RWPE2 (cell line): Measurements from ENCODE around the gene GPR180.

Source experiments
- ATAC-seq: fragments of 200-7000 bp; cut with Tn5 transposase; 3 replicates; pipeline ENCODE4 v1.9.1; 2021; ENCODE audit warnings: low read depth
- DNase-seq: peaks from one replicate; pipeline ENCODE4 v3.0.0-alpha.2; 2020; ENCODE audit warnings: low spot score
- H3K27ac ChIP-seq: fragments of 450-650 bp; 2 replicates; pipeline ENCODE4 v1.5.1; 2017; ENCODE audit warnings: mild to moderate bottlenecking; ENCODE audit not compliant: poor library complexity, severe bottlenecking
- H3K27me3 ChIP-seq: fragments of 250-450 bp; sonication (Bioruptor Pico); 2 replicates; pipeline ENCODE4 v1.5.1; 2021; ENCODE audit warnings: mild to moderate bottlenecking, moderate library complexity; ENCODE audit not compliant: insufficient read depth, poor library complexity, severe bottlenecking
- H3K36me3 ChIP-seq: fragments of 250-450 bp; sonication (Bioruptor Pico); 2 replicates; pipeline ENCODE4 v1.5.1; 2020; ENCODE audit warnings: low read depth, mild to moderate bottlenecking, moderate library complexity
- H3K4me1 ChIP-seq: fragments of 250-450 bp; sonication (Bioruptor Pico); 2 replicates; pipeline ENCODE4 v1.5.1; 2021; ENCODE audit warnings: mild to moderate bottlenecking, moderate library complexity; ENCODE audit not compliant: insufficient read depth, poor library complexity, severe bottlenecking
- H3K4me3 ChIP-seq: fragments of 250-450 bp; sonication (Bioruptor Pico); 2 replicates; pipeline ENCODE4 v1.5.1; 2021; ENCODE audit warnings: mild to moderate bottlenecking, moderate library complexity; ENCODE audit not compliant: severe bottlenecking
- H3K9me3 ChIP-seq: fragments of 250-450 bp; sonication (Bioruptor Pico); 2 replicates; pipeline ENCODE4 v1.5.1; 2021; ENCODE audit warnings: mild to moderate bottlenecking, moderate library complexity; ENCODE audit not compliant: severe bottlenecking
- CTCF ChIP-seq: fragments of 450-650 bp; IDR thresholded peaks from one replicate; pipeline ENCODE4 v1.5.1; 2017; ENCODE audit warnings: mild to moderate bottlenecking, moderate library complexity; ENCODE audit not compliant: poor library complexity, severe bottlenecking

GPR180 gene

GRCh38 chr13:94557684-94558235, 43.9 kb upstream of the GPR180 start:
- TF ChIP-seq CTCF = no peak
- ATAC-seq (no peak), DNase-seq (no peak)
- H3K9me3 ChIP-seq = no peaks in the 10 kb centered on the region
- no peaks in the 10 kb centered on the region for H3K27me3 ChIP-seq
- no peak overlapping the region for H3K27ac ChIP-seq
- no peaks in the 10 kb centered on the region for H3K36me3 ChIP-seq
- no peaks in the 10 kb centered on the region for H3K4me1 ChIP-seq
- H3K4me3 ChIP-seq = no peak overlapping the region

- H3K36me3 ChIP-seq = no peaks in the 10 kb centered on the region
- no peak overlapping the region for H3K4me3 ChIP-seq
- no peaks in the 10 kb centered on the region for H3K4me1 ChIP-seq
- ATAC-seq (no peak), DNase-seq (no peak)
- H3K9me3 ChIP-seq = no peaks in the 10 kb centered on the region
- no peak for TF ChIP-seq CTCF
- no peak overlapping the region for H3K27ac ChIP-seq
- no peaks in the 10 kb centered on the region for H3K27me3 ChIP-seq
Observed at GRCh38 chr13:94558716-94559115, 42.9 kb upstream of the GPR180 start.

DNA sequence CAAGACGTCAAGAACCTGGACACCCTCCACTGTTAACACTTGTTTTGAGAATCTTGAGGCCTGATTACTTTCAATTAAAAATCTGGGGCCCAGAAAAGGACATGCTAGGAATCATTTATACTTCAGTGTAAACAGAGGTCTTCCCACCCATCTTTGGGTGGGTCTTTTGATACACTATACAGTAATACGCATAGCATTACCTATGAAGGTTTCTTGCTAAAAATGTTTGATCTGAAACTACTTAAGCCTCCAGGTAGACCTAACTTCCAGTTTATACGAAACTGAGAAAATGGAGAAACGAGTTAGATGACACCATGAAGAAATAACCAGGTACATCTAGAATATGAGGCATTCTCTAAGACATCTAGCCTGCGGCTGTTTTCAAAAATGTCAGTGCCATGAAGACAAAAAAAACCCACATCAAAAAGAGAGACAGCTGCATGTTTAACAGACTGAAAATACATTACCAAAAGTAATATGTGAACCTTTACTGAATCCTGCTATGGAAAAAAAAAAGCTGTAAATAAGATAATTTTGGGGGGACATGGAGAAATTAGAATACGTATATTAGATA, 42.3 kb upstream of the GPR180 start:
- Histone ChIP-seq H3K27ac (no peak overlapping the region), H3K27me3 (no peaks in the 10 kb centered on the region), H3K4me3 (no peak overlapping the region), H3K36me3 (no peaks in the 10 kb centered on the region), H3K9me3 (no peaks in the 10 kb centered on the region), H3K4me1 (no peaks in the 10 kb centered on the region)
- no peak for TF ChIP-seq CTCF
- DNase-seq (no peak), ATAC-seq (no peak)

- no peaks in the 10 kb centered on the region for H3K36me3 ChIP-seq
- no peak overlapping the region for H3K4me3 ChIP-seq
- H3K27me3 ChIP-seq = no peaks in the 10 kb centered on the region
- H3K9me3 ChIP-seq = no peaks in the 10 kb centered on the region
- DNase-seq (no peak), ATAC-seq (no peak)
- no peak overlapping the region for H3K27ac ChIP-seq
- no peaks in the 10 kb centered on the region for H3K4me1 ChIP-seq
- no peak for TF ChIP-seq CTCF
Observed at GRCh38 chr13:94560116-94560515, 41.5 kb upstream of the GPR180 start.

DNA sequence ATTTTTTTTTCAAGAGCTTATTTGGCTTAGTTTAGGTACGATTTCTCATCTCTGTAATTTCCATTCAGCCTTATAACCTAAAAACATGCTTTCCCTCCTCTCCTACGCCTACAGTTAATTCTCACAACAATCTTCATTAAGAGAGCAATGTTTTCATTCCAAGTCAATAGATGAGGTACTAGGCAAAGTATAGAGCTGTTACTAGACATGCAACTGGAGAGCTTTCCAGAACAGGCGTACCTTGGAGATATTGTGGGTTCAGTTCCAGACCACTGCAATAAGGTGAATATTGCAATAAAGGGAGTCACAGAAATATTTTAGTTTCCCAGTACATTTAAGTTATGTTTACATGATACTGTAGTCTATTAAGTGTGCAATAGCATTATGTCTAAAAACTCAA, 40.5 kb upstream of the GPR180 start:
- H3K27ac ChIP-seq = no peak overlapping the region
- TF ChIP-seq CTCF = no peak
- no peaks in the 10 kb centered on the region for H3K9me3 ChIP-seq
- H3K36me3 ChIP-seq = no peaks in the 10 kb centered on the region
- ATAC-seq (no peak), DNase-seq (no peak)
- no peaks in the 10 kb centered on the region for H3K27me3 ChIP-seq
- H3K4me1 ChIP-seq = no peaks in the 10 kb centered on the region
- H3K4me3 ChIP-seq = no peak overlapping the region
